Stomach (tissue), 4 donors: ENCODE results near the gene BCL11B.

Source experiments
- CTCF ChIP-seq, 7 experiments: fragments of 450-650 bp in 4 of 7; fragments of 200-600 bp in 3 of 7; sonication (generic) in 3 of 7; IDR thresholded peaks; one replicate each; pipeline ENCODE4 v1.5.1; 2016 to 2019; ENCODE audit warnings: antibody characterized with exemption in 7 of 7, control low read depth in 2 of 7, mild to moderate bottlenecking in 1 of 7
- POLR2A ChIP-seq, 4 donors: fragments of 450-650 bp; IDR thresholded peaks; one replicate each; pipeline ENCODE4 v1.6.1; 2016; ENCODE audit warnings: antibody characterized with exemption in 4 of 4, control low read depth in 2 of 4, mild to moderate bottlenecking in 1 of 4, moderate library complexity in 1 of 4

DNA sequence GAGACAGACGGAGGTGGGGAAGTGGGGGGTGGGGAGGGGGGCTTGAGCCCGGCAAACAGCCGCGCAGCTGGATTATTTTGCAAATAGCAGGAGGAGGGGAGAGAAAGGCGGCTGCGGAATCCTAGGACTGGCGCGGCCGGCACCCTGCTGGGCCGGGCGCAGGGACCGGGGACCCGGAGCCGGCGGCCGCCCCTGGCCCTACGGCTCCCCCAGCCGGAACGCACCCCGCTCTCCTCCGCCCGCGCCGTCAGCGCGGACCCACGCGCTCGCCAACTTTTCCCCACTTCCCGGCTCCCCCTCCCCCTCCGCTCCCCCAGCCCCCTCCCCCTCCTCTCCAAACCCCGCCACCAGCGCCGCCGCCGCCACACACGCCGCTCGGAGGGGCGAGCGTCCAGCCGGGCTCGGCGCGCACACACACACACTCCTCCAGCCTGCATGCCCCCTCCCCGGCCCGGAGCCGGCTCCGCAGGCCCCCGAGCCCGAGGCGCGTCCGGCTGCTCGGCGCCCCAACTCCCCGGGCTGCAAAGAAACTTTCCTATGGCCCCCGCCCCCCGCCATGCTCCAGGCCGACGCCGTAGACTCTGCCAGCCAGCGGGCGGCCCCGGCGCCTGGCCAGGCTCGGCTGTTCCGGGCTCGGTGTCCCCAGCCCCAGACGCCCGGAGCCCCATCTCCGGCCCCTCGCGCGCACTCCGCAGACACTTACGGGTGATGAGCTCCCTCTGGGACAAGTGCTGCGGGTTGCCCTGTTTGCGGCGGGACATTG is 1.4 kb downstream of the BCL11B start:
- TF ChIP-seq CTCF (IDR thresholded peaks at IDR 0.05): no peak
- no peak for TF ChIP-seq POLR2A (IDR thresholded peaks at IDR 0.05)
